Gastroesophageal sphincter (tissue), 3 donors: ENCODE results near the gene IPCEF1.

ENCODE experiments used
- CTCF ChIP-seq, 4 experiments: fragments of 200-600 bp in 2 of 4; fragments of 450-650 bp in 2 of 4; sonication (generic) in 1 of 4; IDR thresholded peaks; one replicate each; pipeline ENCODE4 v1.5.1; 2017 to 2019; ENCODE audit warnings: antibody characterized with exemption in 4 of 4, mild to moderate bottlenecking in 2 of 4, moderate library complexity in 2 of 4
- EP300 ChIP-seq: sonication (generic); formaldehyde crosslinking; IDR thresholded peaks from one replicate; pipeline ENCODE4 v1.6.1; 2017; ENCODE audit warnings: antibody characterized with exemption, mild to moderate bottlenecking
- POLR2A ChIP-seq, 2 donors: fragments of 450-650 bp; IDR thresholded peaks; one replicate each; pipeline ENCODE4 v1.6.1; 2017; ENCODE audit warnings: antibody characterized with exemption in 2 of 2, mild to moderate bottlenecking in 2 of 2, moderate library complexity in 1 of 2

- TF ChIP-seq POLR2A (IDR thresholded peaks at IDR 0.05) (no peak), CTCF (IDR thresholded peaks at IDR 0.05) (no peak), EP300 (no peak)
Measured at GRCh38 chr6:154246723-154247118, 109.9 kb downstream of the IPCEF1 start.
